IPS-NIHi7 (cell line): Measurements from ENCODE around the gene POTEF.
"Not testable (repeated sequence)": the region's sequence is repeated elsewhere in the genome, so short reads cannot be mapped to it uniquely, and the experiment has no call there.

Experiments used
- DNase-seq: peaks from one replicate; pipeline ENCODE4 v3.0.0; 2012; ENCODE audit warnings: mixed read lengths; ENCODE audit errors: extremely low spot score

Gene POTEF

DNA sequence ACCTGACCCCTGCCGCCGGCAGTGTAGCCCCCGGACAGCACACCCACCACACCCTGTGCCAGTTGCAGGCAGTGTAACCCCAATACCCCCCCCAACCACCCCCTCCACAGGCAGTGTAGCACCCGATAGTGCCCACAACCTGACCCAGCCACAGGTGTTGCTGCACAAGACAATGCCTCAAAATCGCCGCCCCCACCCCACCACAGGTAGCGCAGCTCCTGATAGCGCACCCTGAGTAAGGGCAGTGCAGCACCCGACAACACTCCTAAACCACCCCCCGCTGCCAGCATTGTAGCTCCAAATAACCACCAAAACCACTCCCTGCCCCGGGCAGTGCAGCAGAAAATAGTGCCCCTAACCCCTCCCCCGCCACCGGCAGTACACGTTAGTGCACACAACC lies 558 bp downstream of the POTEF start:
- DNase-seq: not testable (repeated sequence)

DNA sequence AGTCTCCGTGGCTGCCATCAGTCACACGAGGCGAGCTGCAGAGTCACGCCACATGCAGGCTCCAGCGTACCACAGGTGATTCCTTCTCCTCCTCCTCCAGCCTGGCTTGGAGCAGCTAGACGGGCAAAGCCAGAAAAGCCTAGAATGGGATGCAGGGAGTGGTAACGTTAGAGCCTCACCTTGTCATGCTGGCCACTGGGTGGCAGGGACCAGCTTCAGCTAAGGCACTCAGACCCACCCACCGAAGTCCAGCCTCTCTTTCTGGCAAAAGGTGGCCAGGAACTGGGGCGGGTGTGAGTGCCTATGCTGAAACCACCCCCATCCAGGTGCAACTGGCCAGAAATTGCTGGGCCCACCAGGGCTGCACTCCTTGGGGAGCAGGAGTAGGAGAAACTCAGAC lies 1.3 kb downstream of the POTEF start:
- DNase-seq: not testable (repeated sequence)

GRCh38 chr2:130120924-130121323 lies 8.1 kb downstream of the POTEF start:
- DNase-seq: not testable (repeated sequence)

DNA sequence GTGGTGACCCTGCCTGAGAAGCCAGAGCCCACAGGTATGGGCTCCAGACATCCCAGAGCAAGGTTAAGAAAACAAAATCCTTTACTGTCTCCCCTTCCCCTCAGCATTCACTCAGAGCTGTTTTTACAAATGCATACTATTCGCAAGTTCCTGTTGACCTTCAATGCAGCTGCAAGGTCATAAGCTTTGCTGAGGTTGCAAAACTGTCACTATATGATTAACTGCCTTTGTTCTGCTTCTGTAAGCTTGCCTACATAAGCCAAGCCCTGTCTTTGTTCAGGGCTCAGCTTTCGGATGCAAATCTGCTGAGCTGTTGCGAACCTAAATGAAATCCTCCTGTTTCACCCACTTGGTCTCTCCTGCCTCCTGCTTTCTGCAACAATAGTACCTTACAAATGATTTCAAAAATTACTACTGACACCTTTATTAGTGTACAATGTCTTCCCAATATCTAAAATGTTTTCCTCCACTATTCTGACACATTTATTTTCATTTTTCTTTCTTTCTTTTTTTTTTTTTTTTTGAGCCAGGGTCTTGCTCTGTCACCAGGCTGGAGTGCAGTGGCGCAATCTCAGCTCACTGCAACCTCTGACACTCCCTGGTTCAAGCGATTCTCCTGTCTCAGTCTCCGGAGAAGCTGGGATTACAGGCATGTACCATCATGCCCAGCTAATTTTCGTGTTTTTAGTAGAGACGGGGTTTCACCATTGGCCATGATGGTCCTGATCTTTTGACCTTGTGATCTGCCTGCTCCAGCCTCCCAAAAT lies 26.2 kb downstream of the POTEF start:
- DNase-seq: not testable (repeated sequence)

DNA sequence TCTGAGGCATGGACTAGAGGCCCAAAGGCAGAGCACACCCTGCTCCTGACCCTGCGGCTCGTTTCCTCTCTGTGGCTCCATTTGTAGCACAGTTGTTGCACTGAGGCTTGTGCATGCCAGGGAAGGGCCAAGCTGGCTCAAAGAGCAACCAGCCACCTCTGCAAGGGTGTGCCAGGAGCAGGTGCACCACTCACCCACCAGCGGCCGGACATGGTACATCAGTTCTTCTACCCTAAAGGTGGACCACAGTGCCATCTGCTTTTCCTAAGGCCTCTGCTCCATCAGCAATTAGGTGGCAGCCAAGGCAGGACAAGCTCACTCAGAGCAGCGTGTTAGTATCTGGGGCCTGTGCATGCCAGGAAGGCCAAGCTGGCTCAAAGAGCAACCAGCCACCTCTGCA lies 66.4 kb downstream of the POTEF start:
- not testable (repeated sequence) for DNase-seq

DNA sequence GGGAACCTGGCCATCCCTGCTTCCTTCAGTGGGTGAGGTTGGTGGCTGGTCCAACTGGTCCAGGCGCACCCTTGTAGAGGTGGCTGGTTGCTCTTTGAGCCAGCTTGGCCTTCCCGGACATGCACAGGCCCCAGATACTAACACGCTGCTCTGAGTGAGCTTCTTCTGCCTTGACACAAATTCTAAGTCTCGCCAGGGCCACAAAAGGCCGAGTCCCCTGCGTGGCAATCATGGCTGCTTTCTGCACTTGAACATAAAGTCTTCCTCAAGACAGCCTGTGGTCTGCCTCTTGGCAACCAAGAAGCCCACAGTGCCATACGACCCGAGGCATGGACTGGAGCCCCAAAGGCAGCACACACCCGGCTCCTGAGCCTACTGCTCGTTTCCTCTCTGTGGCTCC lies 69.0 kb downstream of the POTEF start:
- DNase-seq: not testable (repeated sequence)

- not testable (repeated sequence) for DNase-seq
Measured at GRCh38 chr2:130056336-130056735, 72.7 kb downstream of the POTEF start.

- not testable (repeated sequence) for DNase-seq
Measured at GRCh38 chr2:130053217-130053911, 75.7 kb downstream of the POTEF start.

DNA sequence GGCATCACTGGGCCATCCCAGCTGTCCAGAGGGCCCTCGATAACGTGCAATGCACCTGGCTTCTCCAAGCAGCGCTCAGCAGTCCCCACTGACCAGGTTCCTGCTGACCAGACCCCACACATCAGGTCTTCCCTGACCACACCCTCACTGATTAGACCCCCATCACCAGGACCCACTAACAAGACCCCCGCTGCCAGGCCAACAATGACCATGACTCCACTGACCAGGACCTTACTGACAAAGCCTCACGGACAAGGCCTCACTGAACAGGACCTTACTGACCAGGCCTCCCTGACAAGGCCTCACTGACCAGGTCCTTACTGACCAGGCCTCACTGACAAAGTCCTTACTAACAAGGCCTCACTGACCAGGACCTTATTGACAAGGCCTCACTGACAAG lies 76.6 kb downstream of the POTEF start:
- DNase-seq: not testable (repeated sequence)

GRCh38 chr2:130048422-130048821 lies 80.6 kb downstream of the POTEF start:
- not testable (repeated sequence) for DNase-seq

DNA sequence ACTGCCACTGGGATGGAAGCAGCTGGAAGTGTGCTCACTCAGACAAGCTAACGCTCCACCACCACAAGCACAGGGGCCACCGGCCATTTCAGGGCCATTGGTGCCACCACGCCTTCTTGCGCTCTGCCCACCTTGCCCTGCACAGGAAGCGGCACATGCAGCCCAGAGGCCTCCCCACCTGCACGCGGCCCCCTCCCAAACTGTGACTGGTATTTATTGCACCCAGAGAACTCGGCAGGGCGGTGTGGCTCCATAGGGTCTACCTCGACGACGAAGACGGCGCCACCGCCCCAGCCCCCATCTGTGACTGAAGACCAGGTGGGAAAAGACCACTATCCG lies 90.8 kb downstream of the POTEF start:
- DNase-seq: not testable (repeated sequence)

DNA sequence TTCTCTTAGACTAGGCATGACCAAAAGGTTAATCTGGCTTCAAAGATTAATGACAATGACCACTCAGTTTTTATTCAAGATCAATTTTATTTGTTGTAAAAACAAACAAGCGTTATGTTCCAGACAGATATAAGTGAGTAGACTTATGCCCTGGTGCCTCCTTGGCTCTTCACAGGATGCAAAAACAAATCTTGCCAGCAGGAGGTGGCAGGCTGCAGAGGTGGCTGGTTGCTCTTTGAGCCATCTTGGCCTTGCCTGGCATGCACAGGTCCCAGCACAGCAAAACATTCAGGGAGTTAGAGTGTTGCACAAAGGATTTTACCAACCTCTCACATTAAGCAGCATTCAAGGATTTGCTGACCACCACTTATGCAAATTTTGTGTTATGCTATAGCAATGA lies 103.1 kb downstream of the POTEF start:
- DNase-seq: not testable (repeated sequence)
